ENCODE results near the gene TAOK3. TPM values are rescaled to one million over a fixed set of nuclear protein-coding genes. Genes with fewer than 3 reads are reported as not detected.
"Not testable (repeated sequence)": the region's sequence is repeated elsewhere in the genome, so short reads cannot be mapped to it uniquely, and the experiment has no call there.

TAOK3 gene
- total RNA-seq, 1 donor from 2014 or later = 10.4 TPM

DNA sequence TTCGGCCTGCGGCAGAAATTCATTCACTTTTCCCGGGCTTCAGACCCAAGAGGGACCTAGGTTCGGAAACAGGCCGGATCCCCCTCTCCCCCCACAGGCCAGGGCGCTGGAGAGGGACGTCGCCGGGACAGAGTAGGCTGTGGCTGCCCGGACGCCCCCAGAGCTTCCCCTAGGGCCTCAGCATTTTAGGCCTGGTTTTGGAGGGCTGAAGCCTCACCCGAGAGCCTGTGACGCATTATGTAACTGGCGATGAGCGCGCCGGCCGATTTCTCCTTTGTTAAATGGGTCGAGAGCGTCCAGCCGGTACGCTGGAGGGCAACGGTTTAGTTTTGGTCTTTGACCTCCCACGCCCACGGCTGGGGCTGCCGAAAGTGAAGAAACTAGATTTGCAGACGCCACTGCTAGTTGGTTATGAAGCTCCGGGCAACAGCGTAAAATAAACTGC lies 236.1 kb downstream of the TAOK3 start:
- H3K4me3 ChIP-seq (ENCODE audit: low read depth, low read length) = peak overlapping the region; percentile 94
- TF ChIP-seq, protein P1, sequence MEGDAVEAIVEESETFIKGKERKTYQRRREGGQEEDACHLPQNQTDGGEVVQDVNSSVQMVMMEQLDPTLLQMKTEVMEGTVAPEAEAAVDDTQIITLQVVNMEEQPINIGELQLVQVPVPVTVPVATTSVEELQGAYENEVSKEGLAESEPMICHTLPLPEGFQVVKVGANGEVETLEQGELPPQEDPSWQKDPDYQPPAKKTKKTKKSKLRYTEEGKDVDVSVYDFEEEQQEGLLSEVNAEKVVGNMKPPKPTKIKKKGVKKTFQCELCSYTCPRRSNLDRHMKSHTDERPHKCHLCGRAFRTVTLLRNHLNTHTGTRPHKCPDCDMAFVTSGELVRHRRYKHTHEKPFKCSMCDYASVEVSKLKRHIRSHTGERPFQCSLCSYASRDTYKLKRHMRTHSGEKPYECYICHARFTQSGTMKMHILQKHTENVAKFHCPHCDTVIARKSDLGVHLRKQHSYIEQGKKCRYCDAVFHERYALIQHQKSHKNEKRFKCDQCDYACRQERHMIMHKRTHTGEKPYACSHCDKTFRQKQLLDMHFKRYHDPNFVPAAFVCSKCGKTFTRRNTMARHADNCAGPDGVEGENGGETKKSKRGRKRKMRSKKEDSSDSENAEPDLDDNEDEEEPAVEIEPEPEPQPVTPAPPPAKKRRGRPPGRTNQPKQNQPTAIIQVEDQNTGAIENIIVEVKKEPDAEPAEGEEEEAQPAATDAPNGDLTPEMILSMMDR (conservative IDR thresholded peaks at IDR 0.05; ENCODE audit: low read depth, low read length) = no peak
- no peak for DNase-seq (ENCODE audit: low read depth)

DNA sequence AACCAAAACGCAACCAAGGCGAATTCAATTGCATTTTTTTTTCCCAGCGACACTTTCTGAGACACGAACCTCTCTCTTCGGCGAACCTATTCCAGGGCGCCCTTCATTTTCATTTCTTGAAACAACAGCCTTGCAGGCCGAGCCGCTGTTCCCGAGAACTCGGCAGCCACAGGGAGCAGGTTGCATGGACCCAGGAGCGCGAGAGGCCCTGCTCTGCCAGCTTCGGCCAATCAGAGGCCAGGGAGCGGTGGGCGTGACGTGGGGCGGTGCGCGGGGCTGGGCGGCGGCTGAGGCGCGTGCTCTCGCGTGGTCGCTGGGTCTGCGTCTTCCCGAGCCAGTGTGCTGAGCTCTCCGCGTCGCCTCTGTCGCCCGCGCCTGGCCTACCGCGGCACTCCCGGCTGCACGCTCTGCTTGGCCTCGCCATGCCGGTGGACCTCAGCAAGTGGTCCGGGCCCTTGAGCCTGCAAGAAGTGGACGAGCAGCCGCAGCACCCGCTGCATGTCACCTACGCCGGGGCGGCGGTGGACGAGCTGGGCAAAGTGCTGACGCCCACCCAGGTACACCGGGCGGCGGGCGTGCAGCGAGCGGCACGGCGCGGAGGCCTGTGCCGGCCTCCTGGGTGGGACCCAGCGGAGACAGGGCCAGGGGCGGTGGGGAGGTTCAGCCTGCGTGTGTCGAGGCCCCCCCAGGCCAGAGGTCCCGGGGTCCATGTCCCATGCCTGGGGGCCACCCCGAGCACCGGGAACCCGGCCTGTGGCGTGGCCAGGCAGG lies 236.7 kb downstream of the TAOK3 start, which contains the start of gene PEBP1:
Gene PEBP1 (plus strand): TSS at position 337 of the 771 bp plus-strand sequence. CDS start 86 bp downstream, at position 423.
- no peak for DNase-seq (ENCODE audit: low read depth)
- peak within 1 kb of the TSS; percentile 94 for H3K4me3 ChIP-seq (ENCODE audit: low read depth, low read length)
- TF ChIP-seq, protein P1 (conservative IDR thresholded peaks at IDR 0.05; ENCODE audit: low read depth, low read length) = no peak

DNA sequence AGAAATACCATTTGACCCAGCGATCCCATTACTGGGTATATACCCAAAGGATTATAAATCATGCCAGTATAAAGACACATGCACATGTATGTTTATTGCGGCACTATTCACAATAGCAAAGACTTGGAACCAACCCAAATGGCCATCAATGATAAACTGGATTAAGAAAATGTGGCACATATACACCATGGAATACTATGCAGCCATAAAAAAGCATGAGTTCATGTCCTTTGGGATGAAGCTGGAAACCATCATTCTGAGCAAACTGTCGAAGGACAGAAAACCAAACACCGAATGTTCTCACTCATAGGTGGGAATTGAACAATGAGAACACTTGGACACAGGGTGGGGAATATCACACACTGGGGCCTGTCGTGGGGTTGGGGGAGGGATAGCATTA lies 243.3 kb downstream of the TAOK3 start:
- DNase-seq (ENCODE audit: low read depth); H3K4me3 ChIP-seq (ENCODE audit: low read depth, low read length): not testable (repeated sequence)

DNA sequence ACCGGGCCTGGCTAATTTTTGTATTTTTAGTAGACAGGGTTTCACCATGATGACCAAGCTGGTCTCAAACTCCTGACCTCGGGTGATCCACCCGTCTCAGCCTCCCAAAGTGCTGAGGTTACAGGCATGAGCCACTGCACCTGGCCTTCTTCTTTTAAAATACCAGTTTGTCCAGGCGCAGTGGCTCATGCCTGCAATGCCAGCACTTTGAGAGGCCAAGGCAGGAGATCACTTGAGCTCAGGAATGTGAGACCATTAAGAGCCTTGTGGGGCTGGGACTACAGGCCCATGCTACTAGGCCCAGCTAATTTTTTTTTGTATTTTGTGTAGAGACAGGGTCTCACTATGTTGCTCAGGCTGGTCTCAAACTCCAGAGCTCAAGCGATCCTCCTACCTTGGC lies 244.8 kb downstream of the TAOK3 start:
- H3K4me3 ChIP-seq (ENCODE audit: low read depth, low read length) = no peak overlapping the region
- DNase-seq (ENCODE audit: low read depth) = no peak
- TF ChIP-seq, protein P1 (conservative IDR thresholded peaks at IDR 0.05; ENCODE audit: low read depth, low read length) = no peak

DNA sequence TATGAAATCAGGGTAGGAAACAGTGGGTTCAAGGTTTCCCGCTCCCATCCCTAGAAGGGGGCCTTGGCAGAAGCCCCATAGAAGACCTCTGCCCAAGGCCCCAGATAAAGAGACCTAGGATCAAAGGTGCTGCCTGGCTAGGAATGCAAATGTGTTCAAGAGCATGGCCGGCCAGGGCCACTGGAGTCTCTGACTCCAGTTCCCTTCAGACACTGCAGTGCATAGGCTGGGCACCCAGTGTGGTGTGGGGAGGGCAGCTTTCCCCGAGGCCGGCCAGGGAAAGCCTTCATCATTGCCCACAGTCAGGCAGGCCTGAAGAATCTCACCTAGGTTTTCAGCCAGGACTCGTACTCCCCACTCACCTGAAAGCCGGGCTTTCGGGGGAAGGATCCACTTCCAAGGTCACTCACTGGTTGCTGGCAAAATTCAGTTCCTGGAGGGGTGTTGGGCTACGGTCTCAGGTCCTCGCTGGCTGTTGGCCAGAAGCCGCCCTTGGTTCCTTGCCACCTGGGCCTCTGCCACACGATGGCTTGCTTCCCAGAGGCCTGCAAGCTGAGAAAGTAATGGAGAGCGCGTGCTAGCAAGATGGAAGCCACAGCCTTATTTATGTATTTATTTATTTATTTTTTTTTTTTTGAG lies 246.5 kb downstream of the TAOK3 start:
- TF ChIP-seq, protein P1 (conservative IDR thresholded peaks at IDR 0.05; ENCODE audit: low read depth, low read length) = no peak
- no peak for DNase-seq (ENCODE audit: low read depth)
- H3K4me3 ChIP-seq (ENCODE audit: low read depth, low read length) = no peak overlapping the region

DNA sequence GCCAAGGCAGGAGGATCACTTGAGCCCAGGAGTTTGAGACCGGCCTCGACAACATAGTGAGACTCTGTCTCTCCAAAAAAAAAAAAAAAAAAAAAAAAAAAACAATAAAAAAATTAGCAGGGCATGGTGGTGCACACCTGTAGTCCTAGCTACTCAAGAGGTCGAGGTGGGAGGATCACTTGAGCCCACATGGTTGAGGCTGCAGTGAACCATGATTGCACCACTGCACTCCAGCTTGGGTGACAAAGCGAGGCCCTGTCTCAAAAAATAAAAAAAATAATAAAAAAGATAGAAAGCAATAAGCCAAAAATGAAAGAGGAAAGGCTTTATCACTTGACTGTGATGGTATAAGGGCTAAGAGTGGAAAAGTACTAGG lies 247.0 kb downstream of the TAOK3 start:
- no peak overlapping the region for H3K4me3 ChIP-seq (ENCODE audit: low read depth, low read length)
- DNase-seq (ENCODE audit: low read depth) = no peak
- TF ChIP-seq, protein P1 (conservative IDR thresholded peaks at IDR 0.05; ENCODE audit: low read depth, low read length) = no peak

DNA sequence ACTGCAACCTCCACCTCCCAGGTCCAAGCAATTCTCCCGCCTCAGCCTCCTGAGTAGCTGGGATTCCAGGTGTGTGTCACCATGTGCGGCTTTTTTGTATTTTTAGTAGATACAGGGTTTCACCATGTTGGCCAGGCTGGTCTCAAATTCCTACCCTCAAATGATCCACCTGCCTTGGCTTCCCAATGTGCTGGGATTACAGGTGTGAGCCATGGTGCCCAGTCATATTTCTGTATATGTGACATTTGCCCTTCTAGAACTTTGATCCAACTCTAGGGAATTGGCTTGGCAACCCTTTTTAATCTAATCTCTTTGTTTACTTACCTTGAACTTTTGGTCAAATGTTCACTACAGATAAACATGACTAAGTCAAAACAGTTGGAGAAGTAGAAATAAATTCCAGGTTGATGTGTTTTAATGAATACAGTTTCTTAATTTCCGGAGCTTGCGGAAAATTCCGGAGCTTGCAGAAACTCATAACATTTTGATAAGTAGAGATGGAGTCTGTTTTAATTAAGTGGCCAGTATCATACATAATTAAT lies 248.3 kb downstream of the TAOK3 start:
- DNase-seq (ENCODE audit: low read depth) = no peak
- H3K4me3 ChIP-seq (ENCODE audit: low read depth, low read length) = no peak overlapping the region
- TF ChIP-seq, protein P1 (conservative IDR thresholded peaks at IDR 0.05; ENCODE audit: low read depth, low read length) = no peak

All from epithelial cell of proximal tubule (primary cell).